DND-41 (cell line): ENCODE results near the gene SLC17A7.

Experiments
- EZH2 ChIP-seq: IDR thresholded peaks from 3 replicates; pipeline ENCODE4 v1.6.1; 2012; ENCODE audit warnings: borderline replicate concordance, low read depth, mild to moderate bottlenecking, moderate library complexity, low read length, inconsistent platforms; ENCODE audit not compliant: severe bottlenecking
- TF ChIP-seq, protein P1 (sequence below): IDR thresholded peaks from 2 replicates; pipeline ENCODE4 v1.5.1; 2012; ENCODE audit warnings: borderline replicate concordance, low read length, moderate library complexity, mild to moderate bottlenecking; ENCODE audit not compliant: poor library complexity, severe bottlenecking; ENCODE audit errors: extremely low read depth

DNA sequence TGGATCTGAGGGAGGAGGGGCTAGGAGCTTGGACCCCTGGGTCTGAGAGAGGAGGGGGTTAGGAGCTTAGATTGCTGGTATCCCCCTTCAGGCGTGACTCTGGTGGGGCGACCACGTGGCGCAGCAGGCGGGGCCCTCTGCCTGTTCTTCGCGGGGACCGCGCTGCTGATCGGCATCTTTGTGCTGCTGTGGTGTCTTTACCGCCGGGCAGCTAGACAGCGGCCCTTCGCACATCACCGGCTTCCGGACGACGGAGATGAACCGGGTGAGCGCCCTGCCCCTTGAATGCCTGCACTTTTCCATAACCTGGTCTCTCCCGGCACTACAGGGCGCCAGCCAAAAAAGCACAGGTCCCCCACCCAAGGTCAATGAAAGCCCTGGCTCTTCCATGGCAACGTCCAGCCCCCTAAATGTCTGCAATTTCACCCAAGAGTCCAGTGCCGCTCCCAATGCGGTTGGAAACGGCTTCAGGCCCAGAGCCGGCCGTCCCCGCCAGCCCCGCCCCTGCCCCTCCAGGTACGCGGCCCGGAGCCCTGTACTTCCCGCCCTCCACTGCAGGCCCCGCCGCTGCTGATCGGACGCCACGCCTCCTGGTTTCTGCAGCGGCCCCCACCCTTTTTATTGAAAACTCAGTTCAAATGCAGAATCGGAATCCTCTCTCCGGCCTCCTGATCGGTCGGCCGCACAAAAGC is 13.3 kb downstream of the SLC17A7 start:
- TF ChIP-seq, protein P1, sequence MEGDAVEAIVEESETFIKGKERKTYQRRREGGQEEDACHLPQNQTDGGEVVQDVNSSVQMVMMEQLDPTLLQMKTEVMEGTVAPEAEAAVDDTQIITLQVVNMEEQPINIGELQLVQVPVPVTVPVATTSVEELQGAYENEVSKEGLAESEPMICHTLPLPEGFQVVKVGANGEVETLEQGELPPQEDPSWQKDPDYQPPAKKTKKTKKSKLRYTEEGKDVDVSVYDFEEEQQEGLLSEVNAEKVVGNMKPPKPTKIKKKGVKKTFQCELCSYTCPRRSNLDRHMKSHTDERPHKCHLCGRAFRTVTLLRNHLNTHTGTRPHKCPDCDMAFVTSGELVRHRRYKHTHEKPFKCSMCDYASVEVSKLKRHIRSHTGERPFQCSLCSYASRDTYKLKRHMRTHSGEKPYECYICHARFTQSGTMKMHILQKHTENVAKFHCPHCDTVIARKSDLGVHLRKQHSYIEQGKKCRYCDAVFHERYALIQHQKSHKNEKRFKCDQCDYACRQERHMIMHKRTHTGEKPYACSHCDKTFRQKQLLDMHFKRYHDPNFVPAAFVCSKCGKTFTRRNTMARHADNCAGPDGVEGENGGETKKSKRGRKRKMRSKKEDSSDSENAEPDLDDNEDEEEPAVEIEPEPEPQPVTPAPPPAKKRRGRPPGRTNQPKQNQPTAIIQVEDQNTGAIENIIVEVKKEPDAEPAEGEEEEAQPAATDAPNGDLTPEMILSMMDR: no peak
- TF ChIP-seq EZH2: no peak
